Fibroblast of skin of right quadriceps (primary cell): ENCODE measurements around the gene NPHP3.

Source experiments
- DNase-seq: peaks from one replicate; pipeline ENCODE4 v3.0.0-alpha.2; 2013

NPHP3 gene

GRCh38 chr3:132694991-132695390 lies 27.2 kb downstream of the NPHP3 start:
- DNase-seq: no peak

- DNase-seq: no peak
Observed at GRCh38 chr3:132690040-132690439, 32.2 kb downstream of the NPHP3 start.

GRCh38 chr3:132682201-132682600 lies 40.0 kb downstream of the NPHP3 start:
- peak; percentile 2 for DNase-seq

GRCh38 chr3:132681421-132681820 lies 40.8 kb downstream of the NPHP3 start:
- DNase-seq: no peak

- no peak for DNase-seq
Observed at GRCh38 chr3:132679911-132680310, 42.3 kb downstream of the NPHP3 start.

GRCh38 chr3:132675408-132675807 lies 46.8 kb downstream of the NPHP3 start:
- no peak for DNase-seq

- DNase-seq: no peak
Observed at GRCh38 chr3:132669256-132669777, 52.9 kb downstream of the NPHP3 start.

- no peak for DNase-seq
Observed at GRCh38 chr3:132665230-132665745, 56.9 kb downstream of the NPHP3 start.

- DNase-seq: no peak
Observed at GRCh38 chr3:132662212-132662611, 60.0 kb downstream of the NPHP3 start.

- DNase-seq: no peak
Observed at GRCh38 chr3:132661101-132661500, 61.1 kb downstream of the NPHP3 start.

- DNase-seq: no peak
Observed at GRCh38 chr3:132660811-132661070, 61.5 kb downstream of the NPHP3 start.

GRCh38 chr3:132660052-132660810 lies 62.0 kb downstream of the NPHP3 start, which contains the start of gene UBA5:
Gene UBA5 (plus strand): TSS chr3:132660329. CDS start chr3:132660538, 209 bp downstream.
- DNase-seq: peak; percentile 66

- peak; percentile 74 for DNase-seq
Observed at GRCh38 chr3:132659365-132660051, 62.7 kb downstream of the NPHP3 start, which contains the start of gene ACAD11. Gene ACAD11 (minus strand): TSS chr3:132659809. CDS start chr3:132659751, 58 bp downstream.

GRCh38 chr3:132659000-132659364 lies 63.2 kb downstream of the NPHP3 start:
- no peak for DNase-seq

GRCh38 chr3:132657869-132658747 lies 64.1 kb downstream of the NPHP3 start:
- no peak for DNase-seq

GRCh38 chr3:132655471-132655870 lies 66.7 kb downstream of the NPHP3 start:
- DNase-seq: no peak

GRCh38 chr3:132654721-132655120 lies 67.5 kb downstream of the NPHP3 start:
- DNase-seq: peak; percentile 9

- DNase-seq: no peak
Observed at GRCh38 chr3:132654190-132654589, 68.0 kb downstream of the NPHP3 start.

GRCh38 chr3:132652640-132653270 lies 69.5 kb downstream of the NPHP3 start:
- peak; percentile 23 for DNase-seq

GRCh38 chr3:132650153-132650552 lies 72.1 kb downstream of the NPHP3 start:
- no peak for DNase-seq

GRCh38 chr3:132645058-132645457 lies 77.2 kb downstream of the NPHP3 start:
- DNase-seq: no peak

GRCh38 chr3:132643366-132643765 lies 78.8 kb downstream of the NPHP3 start:
- no peak for DNase-seq

GRCh38 chr3:132642539-132642847 lies 79.7 kb downstream of the NPHP3 start:
- DNase-seq: no peak
